Articular chondrocyte of knee joint (primary cell): ENCODE measurements around the gene CFTR. TPM values are rescaled to one million over a fixed set of nuclear protein-coding genes. Genes with fewer than 3 reads are reported as not detected.

Experiments
- small RNA-seq: library from RNA; depleted of rRNA; stranded (forward); fragments of <200 nt; gene quantifications from one replicate; pipeline ENCODE3, GENCODE V24; 2012
- total RNA-seq: library from RNA; depleted of rRNA; stranded (reverse); fragments of >200 nt; gene quantifications from 2 replicates; pipeline ENCODE4 v1.2.3, GENCODE V29; 2012

The CFTR gene
- total RNA-seq: not detected in 2 replicates

GRCh38 chr7:117479225-117480054 lies at the start of gene CFTR:
Gene CFTR (plus strand): TSS chr7:117480025. CDS start chr7:117480095, 70 bp downstream.

Small RNAs within 50 kb of the gene (small RNA-seq; reads per million reads assigned to genes)
- gene AC000111.1 (not detected), gene AC000111.2 (not detected)

Other genes starting within 250 kb of the CFTR start
- not detected in 2 replicates for gene WNT2, start 157.0 kb upstream of the CFTR start, total RNA-seq
- not detected in 2 replicates for gene ASZ1, start 52.5 kb upstream of the CFTR start, total RNA-seq